PC-9 (cell line): ENCODE data around the gene G6PC3.

Source experiments
- EZH2 ChIP-seq: fragments of 200-600 bp; sonication (generic); IDR thresholded peaks from 2 replicates; pipeline ENCODE4 v1.8.0; 2017; ENCODE audit warnings: antibody characterized with exemption, low read depth
- TF ChIP-seq, protein P1 (sequence below): fragments of 200-600 bp; sonication (generic); conservative IDR thresholded peaks from 2 replicates; pipeline ENCODE4 v1.6.1; 2017; ENCODE audit warnings: mixed run types, antibody characterized with exemption, mild to moderate bottlenecking, moderate library complexity

DNA sequence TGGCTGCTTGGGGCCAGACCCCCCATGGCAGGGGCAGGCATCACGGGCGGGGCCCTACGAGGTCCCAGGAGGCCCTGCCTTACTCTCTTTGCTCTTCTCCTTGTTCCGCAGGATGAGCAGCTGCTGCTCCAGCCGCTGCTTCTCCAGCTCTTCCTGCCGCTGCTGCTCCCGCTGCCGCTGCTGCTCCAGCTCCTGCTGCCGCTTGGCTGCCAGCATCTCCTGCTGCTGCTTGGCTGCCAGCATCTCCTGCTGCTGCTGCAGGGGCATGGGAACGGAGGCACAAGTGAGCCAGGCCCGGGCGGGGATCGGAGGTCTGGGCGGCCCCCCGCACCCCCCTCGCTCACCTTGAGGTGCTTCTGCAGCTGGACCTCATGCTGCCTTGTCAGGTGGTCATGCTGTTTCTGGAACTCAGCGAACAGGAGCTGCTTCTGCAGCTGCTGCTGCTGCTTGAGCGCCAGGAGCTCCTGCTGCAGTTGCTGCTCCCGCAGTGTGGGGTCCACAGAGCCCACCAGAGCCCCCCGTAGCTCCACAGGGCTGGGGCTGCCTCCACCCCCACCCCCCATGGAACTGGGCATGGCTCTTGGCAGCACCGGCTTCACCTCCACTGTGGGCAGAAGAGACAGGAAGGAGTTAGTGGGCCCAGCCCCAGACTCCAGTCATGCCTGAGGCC, 22.8 kb downstream of the G6PC3 start:
- TF ChIP-seq, protein P1, sequence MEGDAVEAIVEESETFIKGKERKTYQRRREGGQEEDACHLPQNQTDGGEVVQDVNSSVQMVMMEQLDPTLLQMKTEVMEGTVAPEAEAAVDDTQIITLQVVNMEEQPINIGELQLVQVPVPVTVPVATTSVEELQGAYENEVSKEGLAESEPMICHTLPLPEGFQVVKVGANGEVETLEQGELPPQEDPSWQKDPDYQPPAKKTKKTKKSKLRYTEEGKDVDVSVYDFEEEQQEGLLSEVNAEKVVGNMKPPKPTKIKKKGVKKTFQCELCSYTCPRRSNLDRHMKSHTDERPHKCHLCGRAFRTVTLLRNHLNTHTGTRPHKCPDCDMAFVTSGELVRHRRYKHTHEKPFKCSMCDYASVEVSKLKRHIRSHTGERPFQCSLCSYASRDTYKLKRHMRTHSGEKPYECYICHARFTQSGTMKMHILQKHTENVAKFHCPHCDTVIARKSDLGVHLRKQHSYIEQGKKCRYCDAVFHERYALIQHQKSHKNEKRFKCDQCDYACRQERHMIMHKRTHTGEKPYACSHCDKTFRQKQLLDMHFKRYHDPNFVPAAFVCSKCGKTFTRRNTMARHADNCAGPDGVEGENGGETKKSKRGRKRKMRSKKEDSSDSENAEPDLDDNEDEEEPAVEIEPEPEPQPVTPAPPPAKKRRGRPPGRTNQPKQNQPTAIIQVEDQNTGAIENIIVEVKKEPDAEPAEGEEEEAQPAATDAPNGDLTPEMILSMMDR: no peak
- no peak for TF ChIP-seq EZH2
